Measurements from ENCODE around the gene AP1B1.
"Not testable (repeated sequence)": the region's sequence is repeated elsewhere in the genome, so short reads cannot be mapped to it uniquely, and the experiment has no call there.

Gene AP1B1

DNA sequence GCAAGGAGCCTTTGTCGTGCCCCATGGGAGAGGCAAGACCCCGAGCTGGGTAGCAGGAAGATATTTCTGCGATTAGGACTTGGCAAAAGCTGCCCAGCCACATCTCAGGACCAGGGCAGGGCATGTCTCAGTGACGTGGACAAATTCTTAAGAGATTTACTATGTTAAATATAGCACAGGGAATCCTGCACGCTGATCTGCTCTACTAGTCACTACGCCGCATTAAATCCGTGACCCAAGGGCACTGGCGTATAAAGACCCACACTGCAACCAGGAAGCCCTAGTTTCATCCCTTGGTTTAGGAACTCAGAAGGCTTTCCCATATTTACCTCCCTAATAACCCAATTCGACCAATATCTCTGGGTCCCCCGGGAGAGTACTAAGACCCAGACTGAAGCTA, 35.1 kb downstream of the AP1B1 start:
- Histone ChIP-seq H3K27ac (ENCODE audit: low read depth in 2 of 2, low read length in 2 of 2) (no peak overlapping the region), H3K27me3 (ENCODE audit: control insufficient read depth in 2 of 2, insufficient read depth in 2 of 2, low read length in 2 of 2) (no peaks in the 10 kb centered on the region), H3K4me1 (ENCODE audit: control insufficient read depth in 2 of 2, insufficient read depth in 2 of 2, low read length in 2 of 2) (no peaks in the 10 kb centered on the region), H3K4me3 (ENCODE audit: low read length in 2 of 2) (no peak overlapping the region), H3K36me3 (ENCODE audit: control insufficient read depth in 2 of 2, insufficient read depth in 2 of 2, low read length in 2 of 2) (peaks cover 76 to 87% of the 10 kb centered on the region in 2 donors), H3K9ac (ENCODE audit: low read depth in 1 of 2, low read length in 2 of 2) (no peak overlapping the region), H3K9me3 (ENCODE audit: control insufficient read depth in 2 of 2, low read length in 2 of 2) (no peaks in the 10 kb centered on the region)

DNA sequence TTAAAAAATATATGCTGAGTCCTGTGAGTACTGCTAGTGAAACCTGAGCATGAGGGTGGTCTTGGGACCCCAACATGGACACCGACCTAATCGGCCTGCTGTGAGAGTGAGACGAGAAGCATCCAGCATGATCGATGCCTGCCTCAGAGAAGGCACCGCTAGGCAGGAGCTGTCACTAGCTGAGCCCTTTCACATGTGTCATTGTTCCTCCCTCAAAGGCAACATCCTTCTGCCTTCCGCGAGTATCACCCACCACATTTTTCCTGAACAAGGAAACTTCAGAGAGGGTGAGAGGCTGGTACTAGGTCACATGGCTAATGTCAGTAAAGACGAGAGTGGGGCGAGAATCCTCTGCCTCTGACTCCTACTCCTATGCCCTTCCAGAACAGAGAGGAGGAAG, 35.6 kb downstream of the AP1B1 start:
- H3K4me1 ChIP-seq (ENCODE audit: control insufficient read depth in 2 of 2, insufficient read depth in 2 of 2, low read length in 2 of 2) = no peaks in the 10 kb centered on the region
- H3K27ac ChIP-seq (ENCODE audit: low read depth in 2 of 2, low read length in 2 of 2) = no peak overlapping the region
- H3K9me3 ChIP-seq (ENCODE audit: control insufficient read depth in 2 of 2, low read length in 2 of 2) = no peaks in the 10 kb centered on the region
- H3K27me3 ChIP-seq (ENCODE audit: control insufficient read depth in 2 of 2, insufficient read depth in 2 of 2, low read length in 2 of 2) = no peaks in the 10 kb centered on the region
- H3K9ac ChIP-seq (ENCODE audit: low read depth in 1 of 2, low read length in 2 of 2) = no peak overlapping the region
- H3K4me3 ChIP-seq (ENCODE audit: low read length in 2 of 2) = no peak overlapping the region
- peaks cover 76 to 87% of the 10 kb centered on the region in 2 donors for H3K36me3 ChIP-seq (ENCODE audit: control insufficient read depth in 2 of 2, insufficient read depth in 2 of 2, low read length in 2 of 2)

DNA sequence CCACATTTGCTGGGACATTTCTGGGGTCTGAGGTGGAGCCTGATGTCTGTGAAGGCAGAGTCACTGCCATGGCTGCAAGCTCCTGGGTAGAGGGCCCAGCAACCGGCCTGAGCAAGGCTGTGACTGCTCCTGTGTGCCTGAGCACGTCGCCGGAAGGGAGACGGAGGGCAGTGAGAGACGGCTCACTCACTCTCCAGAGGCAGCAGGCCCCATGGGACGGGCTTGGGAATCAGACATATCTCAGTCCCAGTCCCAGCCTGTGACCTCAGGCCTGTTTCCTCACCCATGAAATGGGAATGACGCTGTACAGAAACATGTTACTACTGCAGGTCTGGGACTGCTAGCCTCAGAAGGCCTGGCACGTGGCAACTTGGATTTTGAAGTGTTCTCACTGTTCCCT, 36.5 kb downstream of the AP1B1 start:
- no peaks in the 10 kb centered on the region for H3K9me3 ChIP-seq (ENCODE audit: control insufficient read depth in 2 of 2, low read length in 2 of 2)
- H3K27ac ChIP-seq (ENCODE audit: low read depth in 2 of 2, low read length in 2 of 2) = no peak overlapping the region
- no peaks in the 10 kb centered on the region for H3K27me3 ChIP-seq (ENCODE audit: control insufficient read depth in 2 of 2, insufficient read depth in 2 of 2, low read length in 2 of 2)
- H3K36me3 ChIP-seq (ENCODE audit: control insufficient read depth in 2 of 2, insufficient read depth in 2 of 2, low read length in 2 of 2) = peaks cover 84 to 94% of the 10 kb centered on the region in 2 donors
- H3K9ac ChIP-seq (ENCODE audit: low read depth in 1 of 2, low read length in 2 of 2) = no peak overlapping the region
- no peak overlapping the region for H3K4me3 ChIP-seq (ENCODE audit: low read length in 2 of 2)
- no peaks in the 10 kb centered on the region for H3K4me1 ChIP-seq (ENCODE audit: control insufficient read depth in 2 of 2, insufficient read depth in 2 of 2, low read length in 2 of 2)

DNA sequence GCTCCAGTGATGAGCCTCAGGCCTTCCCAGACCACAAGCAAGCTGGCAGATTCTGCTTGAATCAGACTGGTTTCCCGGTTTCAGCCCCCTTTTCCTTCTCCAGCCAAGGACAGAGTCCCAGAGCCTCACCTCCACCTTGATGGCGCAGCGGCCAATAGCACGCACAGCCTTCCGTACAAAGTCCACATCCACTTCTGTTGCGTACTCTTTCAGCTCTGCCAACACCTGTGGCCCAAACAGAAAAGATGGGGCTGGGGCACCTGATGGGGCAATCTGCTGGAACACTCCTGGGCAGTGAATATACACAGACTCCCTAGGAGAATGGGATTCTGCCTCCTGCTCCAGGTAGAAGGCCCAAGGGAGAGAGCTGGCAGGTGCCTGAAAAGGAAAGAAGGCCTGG, 37.3 kb downstream of the AP1B1 start:
- Histone ChIP-seq H3K27ac (ENCODE audit: low read depth in 2 of 2, low read length in 2 of 2) (no peak overlapping the region), H3K4me1 (ENCODE audit: control insufficient read depth in 2 of 2, insufficient read depth in 2 of 2, low read length in 2 of 2) (no peaks in the 10 kb centered on the region), H3K9ac (ENCODE audit: low read depth in 1 of 2, low read length in 2 of 2) (no peak overlapping the region), H3K27me3 (ENCODE audit: control insufficient read depth in 2 of 2, insufficient read depth in 2 of 2, low read length in 2 of 2) (no peaks in the 10 kb centered on the region), H3K9me3 (ENCODE audit: control insufficient read depth in 2 of 2, low read length in 2 of 2) (no peaks in the 10 kb centered on the region), H3K36me3 (ENCODE audit: control insufficient read depth in 2 of 2, insufficient read depth in 2 of 2, low read length in 2 of 2) (peaks cover 86 to 96% of the 10 kb centered on the region in 2 donors), H3K4me3 (ENCODE audit: low read length in 2 of 2) (no peak overlapping the region)

DNA sequence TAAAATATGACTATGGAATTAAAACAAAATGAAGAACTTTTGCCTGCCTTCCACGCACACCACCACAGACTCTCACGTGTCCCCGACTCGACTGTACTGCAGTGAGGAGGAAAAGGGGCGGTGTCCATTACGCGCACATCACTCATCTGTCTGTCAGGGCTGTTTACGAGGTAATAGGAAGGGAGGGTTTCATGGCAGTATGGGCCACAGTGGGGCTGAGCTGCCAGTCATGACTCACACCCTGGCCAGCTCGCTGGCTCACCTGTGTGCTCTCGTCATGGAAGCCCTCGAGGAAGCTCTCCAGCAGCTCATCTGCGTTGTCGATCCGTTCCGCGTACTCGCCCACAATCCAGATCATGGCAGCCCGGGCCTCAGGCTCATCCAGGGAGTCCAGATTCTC, 39.4 kb downstream of the AP1B1 start:
- no peak overlapping the region for H3K9ac ChIP-seq (ENCODE audit: low read depth in 1 of 2, low read length in 2 of 2)
- no peak overlapping the region for H3K27ac ChIP-seq (ENCODE audit: low read depth in 2 of 2, low read length in 2 of 2)
- no peak overlapping the region for H3K4me3 ChIP-seq (ENCODE audit: low read length in 2 of 2)
- H3K9me3 ChIP-seq (ENCODE audit: control insufficient read depth in 2 of 2, low read length in 2 of 2) = no peaks in the 10 kb centered on the region
- H3K4me1 ChIP-seq (ENCODE audit: control insufficient read depth in 2 of 2, insufficient read depth in 2 of 2, low read length in 2 of 2) = no peaks in the 10 kb centered on the region
- H3K36me3 ChIP-seq (ENCODE audit: control insufficient read depth in 2 of 2, insufficient read depth in 2 of 2, low read length in 2 of 2) = peaks cover 75 to 84% of the 10 kb centered on the region in 2 donors
- H3K27me3 ChIP-seq (ENCODE audit: control insufficient read depth in 2 of 2, insufficient read depth in 2 of 2, low read length in 2 of 2) = no peaks in the 10 kb centered on the region

DNA sequence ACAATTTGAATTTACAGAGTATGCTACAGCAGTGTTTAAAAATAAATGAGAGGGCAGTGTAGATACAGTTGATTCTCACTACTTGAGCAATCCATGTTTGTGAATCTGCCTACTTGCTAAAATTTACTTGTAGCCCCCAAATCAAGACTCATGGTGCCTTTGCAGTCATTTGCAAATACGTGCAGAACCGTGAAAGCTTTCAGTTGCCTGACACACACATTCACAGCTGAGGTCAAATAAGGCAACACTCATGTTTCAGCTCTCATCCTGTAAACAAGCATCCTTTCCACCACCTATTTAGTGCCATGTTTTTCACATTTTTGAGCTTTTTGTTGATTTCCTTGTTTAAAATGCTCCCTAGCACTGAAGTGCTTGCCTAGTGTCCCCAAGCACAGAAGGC, 40.3 kb downstream of the AP1B1 start:
- H3K4me3 ChIP-seq (ENCODE audit: low read length in 2 of 2) = no peak overlapping the region
- peaks cover 74 to 81% of the 10 kb centered on the region in 2 donors for H3K36me3 ChIP-seq (ENCODE audit: control insufficient read depth in 2 of 2, insufficient read depth in 2 of 2, low read length in 2 of 2)
- no peak overlapping the region for H3K27ac ChIP-seq (ENCODE audit: low read depth in 2 of 2, low read length in 2 of 2)
- H3K9me3 ChIP-seq (ENCODE audit: control insufficient read depth in 2 of 2, low read length in 2 of 2) = no peaks in the 10 kb centered on the region
- no peaks in the 10 kb centered on the region for H3K4me1 ChIP-seq (ENCODE audit: control insufficient read depth in 2 of 2, insufficient read depth in 2 of 2, low read length in 2 of 2)
- H3K9ac ChIP-seq (ENCODE audit: low read depth in 1 of 2, low read length in 2 of 2) = no peak overlapping the region
- no peaks in the 10 kb centered on the region for H3K27me3 ChIP-seq (ENCODE audit: control insufficient read depth in 2 of 2, insufficient read depth in 2 of 2, low read length in 2 of 2)

DNA sequence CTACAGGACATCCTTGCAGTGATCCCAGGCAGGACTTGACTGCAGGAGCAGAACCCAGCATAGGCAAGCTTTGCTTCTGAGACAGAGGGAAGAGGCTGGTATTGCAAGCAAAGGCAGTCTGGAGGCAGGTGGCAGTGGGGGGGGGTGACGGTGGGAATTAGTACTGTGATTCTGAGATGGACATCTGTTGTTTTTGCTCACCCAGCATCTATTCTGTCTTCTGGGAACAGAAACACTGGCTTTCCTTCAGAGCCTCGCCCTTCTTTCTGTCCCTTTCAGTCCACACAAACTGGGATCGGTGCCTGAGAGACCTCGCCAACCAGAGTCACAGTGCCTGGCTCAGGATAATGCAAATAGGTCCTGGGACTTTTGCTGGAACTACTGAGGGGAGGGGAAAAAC, 41.7 kb downstream of the AP1B1 start:
- Histone ChIP-seq H3K27me3 (ENCODE audit: control insufficient read depth in 2 of 2, insufficient read depth in 2 of 2, low read length in 2 of 2) (no peaks in the 10 kb centered on the region), H3K27ac (ENCODE audit: low read depth in 2 of 2, low read length in 2 of 2) (no peak overlapping the region), H3K9ac (ENCODE audit: low read depth in 1 of 2, low read length in 2 of 2) (no peak overlapping the region), H3K9me3 (ENCODE audit: control insufficient read depth in 2 of 2, low read length in 2 of 2) (no peaks in the 10 kb centered on the region), H3K36me3 (ENCODE audit: control insufficient read depth in 2 of 2, insufficient read depth in 2 of 2, low read length in 2 of 2) (peaks cover 75 to 80% of the 10 kb centered on the region in 2 donors), H3K4me1 (ENCODE audit: control insufficient read depth in 2 of 2, insufficient read depth in 2 of 2, low read length in 2 of 2) (no peaks in the 10 kb centered on the region), H3K4me3 (ENCODE audit: low read length in 2 of 2) (no peak overlapping the region)

DNA sequence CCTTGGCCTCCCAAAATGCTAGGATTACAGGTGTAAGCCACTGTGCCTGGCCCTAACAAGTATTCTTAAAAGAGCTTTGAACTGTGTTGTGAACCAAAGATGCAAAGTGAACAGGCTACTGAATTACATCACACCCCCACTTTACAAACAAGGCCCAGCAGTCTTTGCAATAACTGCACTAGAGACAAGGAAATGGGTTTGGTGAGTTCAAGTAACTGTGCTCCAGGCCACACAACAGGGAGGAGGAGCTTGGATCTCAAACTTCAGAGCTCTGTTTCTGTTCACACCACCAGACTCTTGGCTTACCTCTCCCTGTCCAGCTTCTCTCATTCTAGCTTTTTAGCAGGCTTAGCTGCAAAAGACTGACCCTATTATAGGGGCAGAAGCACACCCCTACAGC, 42.4 kb downstream of the AP1B1 start:
- Histone ChIP-seq H3K4me1 (ENCODE audit: control insufficient read depth in 2 of 2, insufficient read depth in 2 of 2, low read length in 2 of 2) (no peaks in the 10 kb centered on the region), H3K36me3 (ENCODE audit: control insufficient read depth in 2 of 2, insufficient read depth in 2 of 2, low read length in 2 of 2) (peaks cover 75 to 80% of the 10 kb centered on the region in 2 donors), H3K9ac (ENCODE audit: low read depth in 1 of 2, low read length in 2 of 2) (no peak overlapping the region), H3K27me3 (ENCODE audit: control insufficient read depth in 2 of 2, insufficient read depth in 2 of 2, low read length in 2 of 2) (no peaks in the 10 kb centered on the region), H3K27ac (ENCODE audit: low read depth in 2 of 2, low read length in 2 of 2) (no peak overlapping the region), H3K4me3 (ENCODE audit: low read length in 2 of 2) (no peak overlapping the region), H3K9me3 (ENCODE audit: control insufficient read depth in 2 of 2, low read length in 2 of 2) (no peaks in the 10 kb centered on the region)

DNA sequence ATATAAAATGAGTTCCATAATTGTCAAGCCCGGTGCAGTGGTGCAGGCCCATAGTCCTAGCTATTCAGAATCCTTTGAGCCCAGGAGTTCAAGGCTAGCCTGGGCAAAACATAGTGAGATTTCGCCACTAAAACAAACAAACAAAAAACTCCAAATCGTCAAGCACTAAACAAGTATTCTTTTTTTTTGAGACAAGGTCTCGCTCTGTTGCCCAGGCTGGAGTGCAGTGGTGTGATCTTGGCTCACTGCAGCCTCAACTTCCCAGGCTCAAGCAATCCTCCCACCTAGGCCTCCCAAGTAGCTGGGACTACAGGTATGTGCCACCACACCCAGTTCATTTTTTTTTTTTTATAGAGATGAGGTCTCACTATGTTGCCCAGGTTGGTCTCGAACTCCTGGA, 43.5 kb downstream of the AP1B1 start:
- not testable (repeated sequence) for H3K9ac ChIP-seq (ENCODE audit: low read depth in 1 of 2, low read length in 2 of 2); H3K27me3 ChIP-seq (ENCODE audit: control insufficient read depth in 2 of 2, insufficient read depth in 2 of 2, low read length in 2 of 2); H3K27ac ChIP-seq (ENCODE audit: low read depth in 2 of 2, low read length in 2 of 2); H3K4me1 ChIP-seq (ENCODE audit: control insufficient read depth in 2 of 2, insufficient read depth in 2 of 2, low read length in 2 of 2); H3K9me3 ChIP-seq (ENCODE audit: control insufficient read depth in 2 of 2, low read length in 2 of 2); H3K4me3 ChIP-seq (ENCODE audit: low read length in 2 of 2)
- peaks cover 73 to 80% of the 10 kb centered on the region in 2 donors for H3K36me3 ChIP-seq (ENCODE audit: control insufficient read depth in 2 of 2, insufficient read depth in 2 of 2, low read length in 2 of 2)

DNA sequence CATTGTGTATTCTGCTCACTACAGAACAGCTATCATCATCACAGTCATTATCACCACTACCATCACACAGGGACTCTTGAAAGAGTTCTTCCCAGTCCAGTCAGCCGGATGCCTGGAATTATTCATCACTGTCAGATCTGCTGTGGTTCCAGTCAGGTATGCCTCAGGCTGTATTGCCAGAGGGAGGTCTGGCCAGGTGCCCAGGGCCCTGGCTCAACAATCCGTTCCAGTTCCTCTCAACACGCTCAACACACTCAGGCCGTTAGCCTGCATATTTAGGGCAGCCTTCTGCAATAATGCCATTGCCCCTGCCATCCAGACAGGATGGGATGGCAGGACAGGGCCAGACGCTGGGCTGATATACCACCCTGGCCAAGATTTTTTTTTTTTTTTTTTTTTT, 44.2 kb downstream of the AP1B1 start:
- Histone ChIP-seq H3K27me3 (ENCODE audit: control insufficient read depth in 2 of 2, insufficient read depth in 2 of 2, low read length in 2 of 2) (no peaks in the 10 kb centered on the region), H3K4me1 (ENCODE audit: control insufficient read depth in 2 of 2, insufficient read depth in 2 of 2, low read length in 2 of 2) (no peaks in the 10 kb centered on the region), H3K9ac (ENCODE audit: low read depth in 1 of 2, low read length in 2 of 2) (no peak overlapping the region), H3K9me3 (ENCODE audit: control insufficient read depth in 2 of 2, low read length in 2 of 2) (no peaks in the 10 kb centered on the region), H3K27ac (ENCODE audit: low read depth in 2 of 2, low read length in 2 of 2) (no peak overlapping the region), H3K4me3 (ENCODE audit: low read length in 2 of 2) (no peak overlapping the region), H3K36me3 (ENCODE audit: control insufficient read depth in 2 of 2, insufficient read depth in 2 of 2, low read length in 2 of 2) (peaks cover 75 to 82% of the 10 kb centered on the region in 2 donors)

DNA sequence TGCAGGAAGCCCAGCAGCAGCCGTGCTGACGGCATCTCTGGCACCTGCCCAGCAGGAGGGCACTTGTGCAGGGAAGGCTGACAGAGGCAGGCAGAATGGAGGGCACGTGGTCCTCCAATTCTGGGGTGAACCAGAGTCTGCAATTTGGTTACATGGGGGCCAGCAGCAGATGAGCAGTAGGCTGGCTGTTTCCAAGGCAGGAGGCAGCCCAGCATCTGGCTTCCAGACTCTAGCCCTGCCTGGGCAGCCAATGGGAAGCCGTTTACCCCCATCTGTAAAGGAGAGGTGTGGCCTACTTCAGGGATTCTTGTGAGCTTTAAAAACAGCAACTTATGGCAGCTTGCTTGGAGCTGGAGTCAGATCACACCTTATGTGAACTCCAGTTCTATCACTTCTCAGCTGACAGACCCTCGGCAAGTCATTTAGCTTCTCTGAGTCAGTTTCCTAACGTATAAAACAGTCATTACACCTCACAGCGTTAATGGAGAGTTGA, 45.0 kb downstream of the AP1B1 start:
- H3K27ac ChIP-seq (ENCODE audit: low read depth in 2 of 2, low read length in 2 of 2) = no peak overlapping the region
- H3K36me3 ChIP-seq (ENCODE audit: control insufficient read depth in 2 of 2, insufficient read depth in 2 of 2, low read length in 2 of 2) = peaks cover 74 to 82% of the 10 kb centered on the region in 2 donors
- no peak overlapping the region for H3K4me3 ChIP-seq (ENCODE audit: low read length in 2 of 2)
- no peak overlapping the region for H3K9ac ChIP-seq (ENCODE audit: low read depth in 1 of 2, low read length in 2 of 2)
- H3K27me3 ChIP-seq (ENCODE audit: control insufficient read depth in 2 of 2, insufficient read depth in 2 of 2, low read length in 2 of 2) = no peaks in the 10 kb centered on the region
- no peaks in the 10 kb centered on the region for H3K4me1 ChIP-seq (ENCODE audit: control insufficient read depth in 2 of 2, insufficient read depth in 2 of 2, low read length in 2 of 2)
- no peaks in the 10 kb centered on the region for H3K9me3 ChIP-seq (ENCODE audit: control insufficient read depth in 2 of 2, low read length in 2 of 2)
